Erythroblast (primary cell): ENCODE results near the gene MNX1.

ENCODE experiments used
- GATA1 ChIP-seq: IDR thresholded peaks from 2 replicates; pipeline ENCODE4 v1.6.1; 2011; ENCODE audit warnings: low read depth, mild to moderate bottlenecking, control low read depth, low read length, moderate library complexity
- POLR2A ChIP-seq: IDR thresholded peaks from 2 replicates; pipeline ENCODE4 v1.6.1; 2011; ENCODE audit warnings: mild to moderate bottlenecking, low read length

- TF ChIP-seq POLR2A: no peak
- TF ChIP-seq GATA1: no peak
These were observed 44.1 kb downstream of the MNX1 start for GRCh38 chr7:156966387-156966786.
